Left cardiac atrium (tissue), 4 donors: ENCODE data around the gene PITRM1. TPM values are rescaled to one million over a fixed set of nuclear protein-coding genes. Genes with fewer than 3 reads are reported as not detected.
"Not testable (repeated sequence)": the region's sequence is repeated elsewhere in the genome, so short reads cannot be mapped to it uniquely, and the experiment has no call there.

Source experiments
- ATAC-seq, 2 donors: fragments of 200-7000 bp; cut with Tn5 transposase; one replicate each; pipeline ENCODE4 v1.9.1; 2020; ENCODE audit warnings: mild to moderate bottlenecking in 2 of 2, moderate library complexity in 2 of 2
- DNase-seq: peaks from one replicate; pipeline ENCODE4 v3.0.0-alpha.2; 2020
- intact Hi-C, 2 donors: fragments of 100-400 bp; cut with DNase I; formaldehyde crosslinking; loops; one replicate each; pipeline versions ENCODE4 v1.14.1 to v1.15.1; 2022 to 2023
- total RNA-seq, 2 donors: library from RNA; stranded (reverse); fragmentation: NEBNext Ultra II Directional; extraction: Animal tissue kit (Norgen Biotek cat#: 25700); gene quantifications; one replicate each; pipeline ENCODE4 v1.2.1, GENCODE V29; 2021
- donor health status: DM: no; HTN: yes; CAD: no.
- donor health status: DM: no; HTN: yes; CAD: no; lungs with severe emphysema.
- donor health status: DM: yes; HTN: yes; CAD: no.
- donor health status: Dilated cardiomyopathy.

Gene PITRM1
- total RNA-seq, 2 donors from 2014 or later, result 59.1 to 71.6 TPM

- intact Hi-C loops, result loop anchor here in 1 of 2 donors (5.0 kb wide), 1 partner anchor 1573 kb away; no protein-coding TSS in a partner anchor
- ATAC-seq (no peak), DNase-seq (no peak)
Observed at GRCh38 chr10:3199488-3199887, 26.9 kb upstream of the PITRM1 start.

- ATAC-seq (no peak), DNase-seq (no peak)
- intact Hi-C loops, result loop anchor here in 1 of 2 donors (5.0 kb wide), 1 partner anchor 1573 kb away; no protein-coding TSS in a partner anchor
Observed at GRCh38 chr10:3198900-3199299, 26.3 kb upstream of the PITRM1 start.

GRCh38 chr10:3197348-3198003 lies 24.9 kb upstream of the PITRM1 start:
- ATAC-seq (peak; percentile 94 to 96), DNase-seq (peak; percentile 79)
- intact Hi-C loops, result loop anchor here (2.0 to 5.0 kb wide), 2 partner anchors 1575 kb away; no protein-coding TSS in a partner anchor

GRCh38 chr10:3196958-3197347 lies 24.4 kb upstream of the PITRM1 start:
- intact Hi-C loops, result loop anchor here (2.0 to 5.0 kb wide), 2 partner anchors 1575 to 1576 kb away; no protein-coding TSS in a partner anchor
- peak; percentile 10 to 26 for ATAC-seq
- no peak for DNase-seq

GRCh38 chr10:3196482-3196881 lies 23.9 kb upstream of the PITRM1 start:
- intact Hi-C loops, result loop anchor here (2.0 to 5.0 kb wide), 2 partner anchors 1576 kb away; no protein-coding TSS in a partner anchor
- DNase-seq, result no peak
- ATAC-seq, result no peak

- ATAC-seq (no peak), DNase-seq (no peak)
Observed at GRCh38 chr10:3195726-3196125, 23.1 kb upstream of the PITRM1 start.

GRCh38 chr10:3195286-3195685 lies 22.7 kb upstream of the PITRM1 start:
- no peak for ATAC-seq
- intact Hi-C loops, result loop anchor here in 1 of 2 donors (5.0 kb wide), 1 partner anchor 1577 kb away; no protein-coding TSS in a partner anchor
- no peak for DNase-seq

More at GRCh38 chr10:3195726-3196125, 23.1 kb upstream of the PITRM1 start:
- intact Hi-C loops, result loop anchor here (2.0 to 5.0 kb wide), 2 partner anchors 1577 kb away; no protein-coding TSS in a partner anchor

- DNase-seq, result no peak
- intact Hi-C loops, result loop anchor here (5.0 kb wide), 2 partner anchors 1462 to 1577 kb away; no protein-coding TSS in a partner anchor
- ATAC-seq, result no peak
Observed at GRCh38 chr10:3194871-3195270, 22.3 kb upstream of the PITRM1 start.

GRCh38 chr10:3193751-3194150 lies 21.2 kb upstream of the PITRM1 start:
- intact Hi-C loops, result loop anchor here in 1 of 2 donors (5.0 kb wide), 1 partner anchor 1464 kb away; no protein-coding TSS in a partner anchor
- ATAC-seq (no peak), DNase-seq (no peak)

GRCh38 chr10:3192856-3193635 lies 20.5 kb upstream of the PITRM1 start:
- intact Hi-C loops, result loop anchor here in 1 of 2 donors (5.0 kb wide), 1 partner anchor 1464 kb away; no protein-coding TSS in a partner anchor
- no peak for ATAC-seq
- DNase-seq, result no peak

GRCh38 chr10:3190817-3191216 lies 18.2 kb upstream of the PITRM1 start:
- DNase-seq (no peak), ATAC-seq (no peak)
- intact Hi-C loops, result loop anchor here in 1 of 2 donors (5.0 kb wide), 1 partner anchor 1466 kb away; no protein-coding TSS in a partner anchor

- intact Hi-C loops, DNase-seq, ATAC-seq: not testable (repeated sequence)
Observed at GRCh38 chr10:3187229-3187628, 14.6 kb upstream of the PITRM1 start.

- ATAC-seq, result no peak
- no peak for DNase-seq
- intact Hi-C loops, result no loop called here
Observed at GRCh38 chr10:3186368-3186767, 13.8 kb upstream of the PITRM1 start.

GRCh38 chr10:3185386-3185785 lies 12.8 kb upstream of the PITRM1 start:
- ATAC-seq, result no peak
- intact Hi-C loops, result no loop called here
- no peak for DNase-seq

GRCh38 chr10:3180355-3181025 lies 7.9 kb upstream of the PITRM1 start:
- intact Hi-C loops, result no loop called here
- no peak for DNase-seq
- no peak for ATAC-seq

- DNase-seq, result no peak
- ATAC-seq, result no peak
- intact Hi-C loops, result no loop called here
Observed at GRCh38 chr10:3179174-3179573, 6.6 kb upstream of the PITRM1 start.

- intact Hi-C loops, result no loop called here
- DNase-seq (no peak), ATAC-seq (no peak)
Observed at GRCh38 chr10:3178042-3178441, 5.5 kb upstream of the PITRM1 start.

- peak; percentile 9 to 34 for ATAC-seq
- peak; percentile 46 for DNase-seq
- intact Hi-C loops, result no loop called here
Observed at GRCh38 chr10:3173171-3173878, 743 bp upstream of the PITRM1 start.

GRCh38 chr10:3172081-3172445 lies 519 bp downstream of the PITRM1 start:
- DNase-seq (no peak), ATAC-seq (peak in 1 of 2 donors; percentile 8)
- intact Hi-C loops, result no loop called here
